Psoas muscle (tissue), 8 donors: ENCODE results near the gene SCARB1. TPM values are rescaled to one million over a fixed set of nuclear protein-coding genes. Genes with fewer than 3 reads are reported as not detected.
A peak's percentile ranks its signal among the peaks of the same experiment; 100 is the strongest.

Experiments used
- ATAC-seq, 4 donors: fragments of 200-7000 bp; cut with Tn5 transposase; one replicate each; pipeline ENCODE4 v1.9.1; 2020; ENCODE audit warnings: moderate library complexity in 3 of 4, mild to moderate bottlenecking in 2 of 4
- DNase-seq, 2 donors: peaks; one replicate each; pipeline ENCODE4 v3.0.0-alpha.2; 2020
- H3K27ac ChIP-seq: fragments of 200-600 bp; one replicate; pipeline ENCODE4 v1.8.0; 2022
- H3K27me3 ChIP-seq, 3 donors: fragments of 200-600 bp in 1 of 3; one replicate each; pipeline versions ENCODE4 v1.6.1 to v1.8.0; 2013 to 2022; ENCODE audit warnings: low read length in 2 of 3, mild to moderate bottlenecking in 2 of 3, moderate library complexity in 1 of 3; ENCODE audit not compliant: insufficient read depth in 3 of 3
- H3K36me3 ChIP-seq, 2 donors: fragments of 200-600 bp in 1 of 2; one replicate each; pipeline versions ENCODE4 v1.6.1 to v1.8.0; 2013 to 2022; ENCODE audit warnings: low read depth in 1 of 2, mild to moderate bottlenecking in 1 of 2, moderate library complexity in 1 of 2; ENCODE audit not compliant: insufficient read depth in 1 of 2
- H3K4me1 ChIP-seq: fragments of 200-600 bp; one replicate; pipeline ENCODE4 v1.8.0; 2022
- H3K4me3 ChIP-seq: fragments of 200-600 bp; one replicate; pipeline ENCODE4 v1.8.0; 2022; ENCODE audit warnings: mild to moderate bottlenecking
- H3K9me3 ChIP-seq: fragments of 200-600 bp; one replicate; pipeline ENCODE4 v1.8.0; 2022
- WGBS, 3 donors: extraction: QIAGEN DNeasy Blood & Tissue Kit; methylation state at CpG; one replicate each; pipeline versions ENCODE4 v1.1.6 to v1.1.7; 2013; 5-methylcytosine and 5-hydroxymethylcytosine counted together
- intact Hi-C, 2 donors: fragments of 100-400 bp; cut with DNase I; formaldehyde crosslinking; loops; one replicate each; pipeline versions ENCODE4 v1.11.0 to v1.14.2; 2022
- polyA plus RNA-seq, 3 donors: library from polyadenylated mRNA; stranded (reverse); fragments of 200-250 nt; gene quantifications; one replicate each; pipeline ENCODE4 v1.2.3, GENCODE V29; 2013
- total RNA-seq, 4 donors: library from RNA; stranded (reverse); fragmentation: NEBNext Ultra II Directional in 2 of 4; extraction: Animal tissue kit (Norgen Biotek cat#: 25700) in 2 of 4; gene quantifications; one replicate each; pipeline versions ENCODE4 v1.2.1 to v1.2.4, GENCODE V29; 2021 to 2023
- TF ChIP-seq, protein P1 (sequence below): fragments of 200-600 bp; IDR thresholded peaks from one replicate; pipeline ENCODE4 v1.8.0; 2022; ENCODE audit warnings: antibody characterized with exemption
- donor health status: healthy with polysubstance abuse.
- donor health status: DM: no; HTN: no; CAD: no; lungs with moderate emphysema.
- donor health status: Bipolar disorder and iron deficiency.
- donor health status: healthy.
- donor health status: DM: yes; HTN: yes; CAD: no.
- donor health status: DM: no; HTN: no; CAD: no.
- donor health status: DM: no; HTN: no; CAD: no.
- donor health status: DM: yes; HTN: yes; CAD: no.

Gene SCARB1
- total and polyA plus RNA-seq, 7 donors = 5.7 to 19.6 (median 9.1) TPM

DNA sequence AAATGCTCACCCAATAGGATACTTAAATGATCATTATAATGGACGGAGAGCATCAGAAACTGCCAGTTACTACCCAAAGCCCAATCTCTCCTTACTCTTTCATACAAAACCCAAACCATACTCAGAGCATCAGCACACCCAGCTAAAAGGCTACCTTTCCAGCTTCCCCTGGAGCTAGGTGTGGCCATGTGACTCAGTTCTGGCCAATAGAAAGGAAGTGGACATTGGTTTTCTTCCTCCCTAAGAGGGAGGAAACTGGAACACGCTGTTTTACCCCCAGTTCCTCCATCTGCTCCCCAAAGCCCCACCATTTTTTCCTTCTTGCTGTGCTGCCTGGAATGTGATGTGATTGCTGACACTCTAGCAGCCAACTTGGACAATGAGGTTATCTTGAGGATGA is 50.7 kb downstream of the SCARB1 start:
- peaks cover 0 to 22% of the 10 kb centered on the region in 2 donors for H3K36me3 ChIP-seq
- TF ChIP-seq, protein P1, sequence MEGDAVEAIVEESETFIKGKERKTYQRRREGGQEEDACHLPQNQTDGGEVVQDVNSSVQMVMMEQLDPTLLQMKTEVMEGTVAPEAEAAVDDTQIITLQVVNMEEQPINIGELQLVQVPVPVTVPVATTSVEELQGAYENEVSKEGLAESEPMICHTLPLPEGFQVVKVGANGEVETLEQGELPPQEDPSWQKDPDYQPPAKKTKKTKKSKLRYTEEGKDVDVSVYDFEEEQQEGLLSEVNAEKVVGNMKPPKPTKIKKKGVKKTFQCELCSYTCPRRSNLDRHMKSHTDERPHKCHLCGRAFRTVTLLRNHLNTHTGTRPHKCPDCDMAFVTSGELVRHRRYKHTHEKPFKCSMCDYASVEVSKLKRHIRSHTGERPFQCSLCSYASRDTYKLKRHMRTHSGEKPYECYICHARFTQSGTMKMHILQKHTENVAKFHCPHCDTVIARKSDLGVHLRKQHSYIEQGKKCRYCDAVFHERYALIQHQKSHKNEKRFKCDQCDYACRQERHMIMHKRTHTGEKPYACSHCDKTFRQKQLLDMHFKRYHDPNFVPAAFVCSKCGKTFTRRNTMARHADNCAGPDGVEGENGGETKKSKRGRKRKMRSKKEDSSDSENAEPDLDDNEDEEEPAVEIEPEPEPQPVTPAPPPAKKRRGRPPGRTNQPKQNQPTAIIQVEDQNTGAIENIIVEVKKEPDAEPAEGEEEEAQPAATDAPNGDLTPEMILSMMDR = no peak
- DNase-seq (no peak), ATAC-seq (no peak)
- H3K4me3 ChIP-seq = no peak overlapping the region
- WGBS, 3 donors = 95 to 100% (median 98%) methylated on average over 2 of the region's 2 CpGs
- no peaks in the 10 kb centered on the region for H3K4me1 ChIP-seq
- intact Hi-C loops = no loop called here
- no peaks in the 10 kb centered on the region for H3K27me3 ChIP-seq
- no peak overlapping the region for H3K27ac ChIP-seq
- no peaks in the 10 kb centered on the region for H3K9me3 ChIP-seq

DNA sequence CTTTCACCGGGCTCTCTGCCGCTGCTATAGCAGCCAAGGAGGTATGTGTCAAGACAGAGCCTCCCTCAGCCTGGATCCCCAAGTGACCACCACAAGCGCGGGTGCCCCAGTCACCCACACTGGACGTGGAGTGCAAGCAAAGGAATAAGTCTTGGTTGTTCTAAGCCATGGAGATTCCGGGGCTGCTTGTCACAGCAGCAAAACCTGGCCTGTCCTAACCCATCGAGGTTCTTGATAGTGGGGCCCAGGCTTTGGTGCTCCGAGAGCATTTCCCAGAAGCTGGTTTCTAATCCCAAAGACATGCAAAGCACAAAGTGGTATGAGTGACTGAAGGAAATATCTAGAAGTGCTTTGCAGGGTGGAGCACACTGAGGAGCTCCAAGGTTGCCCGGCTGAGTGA is 51.3 kb downstream of the SCARB1 start:
- intact Hi-C loops = no loop called here
- TF ChIP-seq, protein P1 = no peak
- no peaks in the 10 kb centered on the region for H3K4me1 ChIP-seq
- DNase-seq (no peak), ATAC-seq (no peak)
- no peaks in the 10 kb centered on the region for H3K9me3 ChIP-seq
- H3K27me3 ChIP-seq = no peaks in the 10 kb centered on the region
- H3K4me3 ChIP-seq = no peak overlapping the region
- H3K36me3 ChIP-seq = peaks cover 0 to 27% of the 10 kb centered on the region in 2 donors
- no peak overlapping the region for H3K27ac ChIP-seq
- WGBS, 3 donors = 95 to 98% (median 96%) methylated on average over 9 of the region's 9 CpGs

- Histone ChIP-seq H3K36me3 (peaks cover 0 to 33% of the 10 kb centered on the region in 2 donors), H3K4me3 (no peak overlapping the region), H3K4me1 (no peaks in the 10 kb centered on the region), H3K27ac (no peak overlapping the region), H3K27me3 (no peaks in the 10 kb centered on the region), H3K9me3 (no peaks in the 10 kb centered on the region)
- WGBS, 3 donors = 92 to 94% (median 93%) methylated on average over 11 to 13 of the region's 13 CpGs
- ATAC-seq = no peak
- TF ChIP-seq, protein P1 = no peak
- intact Hi-C loops = no loop called here
- no peak for DNase-seq
Observed at GRCh38 chr12:124811633-124812032, 52.0 kb downstream of the SCARB1 start.

DNA sequence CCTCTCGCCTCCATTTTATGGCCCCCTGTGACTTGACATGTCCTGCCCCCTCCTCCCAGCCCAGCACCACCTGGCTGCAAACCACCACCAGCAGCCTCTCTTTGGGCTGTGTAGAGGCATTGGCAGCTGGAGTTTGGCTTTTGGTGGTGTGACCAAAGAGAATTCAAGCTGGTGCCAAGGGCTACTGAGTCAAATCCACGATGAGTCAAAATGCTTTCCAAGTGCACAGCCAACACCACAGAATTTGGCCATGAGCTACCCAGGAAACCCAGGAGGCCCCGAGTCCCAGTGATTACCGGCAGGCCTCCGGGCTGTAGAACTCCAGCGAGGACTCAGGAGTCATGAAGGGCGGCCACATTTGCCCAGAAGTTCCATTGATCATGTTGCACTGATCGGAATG is 53.8 kb downstream of the SCARB1 start:
- H3K36me3 ChIP-seq = peaks cover 0 to 33% of the 10 kb centered on the region in 2 donors
- no peak overlapping the region for H3K27ac ChIP-seq
- peaks cover 3% of the 10 kb centered on the region for H3K4me1 ChIP-seq
- TF ChIP-seq, protein P1 = no peak
- WGBS, 3 donors = 69 to 83% (median 72%) methylated on average over 8 of the region's 8 CpGs
- DNase-seq = no peak
- peak in 1 of 4 donors; percentile 30 for ATAC-seq
- no peak overlapping the region for H3K4me3 ChIP-seq
- H3K9me3 ChIP-seq = no peaks in the 10 kb centered on the region
- no peaks in the 10 kb centered on the region for H3K27me3 ChIP-seq
- intact Hi-C loops = loop anchor here in 1 of 2 donors (10.0 kb wide), 1 partner anchor 85 kb away; no protein-coding TSS in a partner anchor

DNA sequence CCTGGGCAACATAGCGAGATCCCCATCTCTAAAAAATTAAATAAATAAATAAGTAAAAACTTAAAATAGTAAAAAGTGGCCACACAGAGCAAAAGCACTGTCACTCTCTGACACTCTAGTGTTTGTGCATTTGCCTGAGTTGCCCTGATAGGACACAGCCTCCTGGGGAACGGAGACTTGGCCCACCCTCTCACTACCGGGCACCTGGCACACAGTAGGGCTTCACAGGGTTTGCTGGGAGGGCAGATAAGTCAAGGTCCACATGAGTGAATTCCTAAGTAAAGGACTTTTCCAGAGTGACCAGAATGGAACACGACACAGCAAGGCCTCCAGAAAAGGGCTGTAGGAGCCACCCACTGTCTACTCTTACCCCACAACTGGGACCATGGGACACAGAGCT is 54.3 kb downstream of the SCARB1 start:
- DNase-seq = no peak
- TF ChIP-seq, protein P1 = no peak
- no peak overlapping the region for H3K4me3 ChIP-seq
- H3K27me3 ChIP-seq = no peaks in the 10 kb centered on the region
- H3K4me1 ChIP-seq = peaks cover 8% of the 10 kb centered on the region
- intact Hi-C loops = loop anchor here in 1 of 2 donors (10.0 kb wide), 1 partner anchor 85 kb away; no protein-coding TSS in a partner anchor
- ATAC-seq = no peak
- H3K27ac ChIP-seq = no peak overlapping the region
- H3K36me3 ChIP-seq = peaks cover 0 to 33% of the 10 kb centered on the region in 2 donors
- no peaks in the 10 kb centered on the region for H3K9me3 ChIP-seq
- WGBS, 3 donors = 87 to 93% (median 88%) methylated on average over 4 of the region's 4 CpGs
